HG03135 (cell line): Measurements from ENCODE around the gene PYGM.

Experiments used
- ATAC-seq: cut with Tn5 transposase; IDR thresholded peaks from one replicate; pipeline ENCODE4 v1.9.1; 2021; ENCODE audit warnings: mild to moderate bottlenecking, moderate library complexity; ENCODE audit not compliant: unreplicated experiment

Gene PYGM

GRCh38 chr11:64759722-64760719 is at the start of gene PYGM:
TSS of gene PYGM (minus strand) at chr11:64759974. CDS start at chr11:64759898, 76 bp downstream.
- no peak for ATAC-seq

- no peak for ATAC-seq
These were observed 45.7 kb upstream of the PYGM start for GRCh38 chr11:64805481-64805880.

GRCh38 chr11:64804346-64805210 is 44.8 kb upstream of the PYGM start:
- ATAC-seq = no peak

- ATAC-seq = no peak
These were observed 44.1 kb upstream of the PYGM start for GRCh38 chr11:64803846-64804345.

- ATAC-seq = peak; percentile 57
These were observed 43.5 kb upstream of the PYGM start, which contains the start of gene MAP4K2 for GRCh38 chr11:64803158-64803845. TSS of gene MAP4K2 (minus strand) at chr11:64803214. CDS start at chr11:64803149, 65 bp downstream.

GRCh38 chr11:64802370-64803157 is 42.8 kb upstream of the PYGM start:
- peak; percentile 18 for ATAC-seq

- no peak for ATAC-seq
These were observed 42.0 kb upstream of the PYGM start for GRCh38 chr11:64801561-64802369.

GRCh38 chr11:64801158-64801464 is 41.3 kb upstream of the PYGM start:
- no peak for ATAC-seq

- ATAC-seq = no peak
These were observed 40.8 kb upstream of the PYGM start for GRCh38 chr11:64800303-64801157.

- ATAC-seq = no peak
These were observed 40.0 kb upstream of the PYGM start for GRCh38 chr11:64799623-64800302.

- no peak for ATAC-seq
These were observed 39.5 kb upstream of the PYGM start for GRCh38 chr11:64799256-64799622.

GRCh38 chr11:64796757-64797541 is 37.2 kb upstream of the PYGM start:
- no peak for ATAC-seq

GRCh38 chr11:64796047-64796756 is 36.4 kb upstream of the PYGM start:
- no peak for ATAC-seq

- ATAC-seq = no peak
These were observed 34.8 kb upstream of the PYGM start for GRCh38 chr11:64794526-64794925.

- no peak for ATAC-seq
These were observed 33.7 kb upstream of the PYGM start for GRCh38 chr11:64793271-64794160.
